ENCODE results near the gene BEST4.
"Not testable (repeated sequence)": the region's sequence is repeated elsewhere in the genome, so short reads cannot be mapped to it uniquely, and the experiment has no call there.

Gene BEST4

DNA sequence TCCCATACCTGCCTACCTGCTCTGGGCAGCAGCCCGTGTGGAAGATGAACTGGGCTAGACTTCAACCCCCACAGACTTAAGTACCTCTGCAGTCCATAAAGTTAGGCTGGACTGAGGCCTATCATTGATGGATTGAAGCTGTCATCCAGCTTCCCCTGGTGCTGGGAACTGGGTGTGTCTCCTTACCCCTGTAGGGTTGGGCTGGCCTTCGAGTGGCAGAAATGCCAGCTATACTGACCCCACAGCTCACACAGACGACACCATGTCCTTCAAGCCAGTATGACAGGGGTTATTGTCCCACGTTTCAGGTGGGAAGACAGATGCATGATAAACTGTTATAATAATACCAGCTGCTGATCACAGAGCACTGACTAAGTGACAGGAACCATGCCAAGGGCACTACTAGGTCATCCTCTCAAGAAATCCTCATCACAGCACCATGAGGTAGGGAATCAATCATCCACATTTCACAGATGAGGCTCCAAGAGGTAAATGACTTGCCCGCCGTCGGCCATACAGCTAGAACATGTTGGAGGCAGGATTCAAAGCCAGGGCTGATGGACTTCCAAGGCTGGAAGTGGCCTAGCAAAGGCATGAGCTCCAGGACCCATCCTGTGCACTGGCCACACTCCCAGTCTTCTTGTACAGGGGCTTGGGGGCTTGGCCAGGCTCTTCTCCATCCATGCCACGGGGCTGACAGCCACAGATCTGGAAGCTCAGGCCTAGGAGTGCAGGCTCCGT is at the start of gene BEST4:
Gene BEST4 (minus strand): TSS at position 51 of the 741 bp plus-strand sequence. CDS start 465 bp downstream, outside the sequence.
- peak in 1 of 3 donors; percentile 16 for DNase-seq

DNA sequence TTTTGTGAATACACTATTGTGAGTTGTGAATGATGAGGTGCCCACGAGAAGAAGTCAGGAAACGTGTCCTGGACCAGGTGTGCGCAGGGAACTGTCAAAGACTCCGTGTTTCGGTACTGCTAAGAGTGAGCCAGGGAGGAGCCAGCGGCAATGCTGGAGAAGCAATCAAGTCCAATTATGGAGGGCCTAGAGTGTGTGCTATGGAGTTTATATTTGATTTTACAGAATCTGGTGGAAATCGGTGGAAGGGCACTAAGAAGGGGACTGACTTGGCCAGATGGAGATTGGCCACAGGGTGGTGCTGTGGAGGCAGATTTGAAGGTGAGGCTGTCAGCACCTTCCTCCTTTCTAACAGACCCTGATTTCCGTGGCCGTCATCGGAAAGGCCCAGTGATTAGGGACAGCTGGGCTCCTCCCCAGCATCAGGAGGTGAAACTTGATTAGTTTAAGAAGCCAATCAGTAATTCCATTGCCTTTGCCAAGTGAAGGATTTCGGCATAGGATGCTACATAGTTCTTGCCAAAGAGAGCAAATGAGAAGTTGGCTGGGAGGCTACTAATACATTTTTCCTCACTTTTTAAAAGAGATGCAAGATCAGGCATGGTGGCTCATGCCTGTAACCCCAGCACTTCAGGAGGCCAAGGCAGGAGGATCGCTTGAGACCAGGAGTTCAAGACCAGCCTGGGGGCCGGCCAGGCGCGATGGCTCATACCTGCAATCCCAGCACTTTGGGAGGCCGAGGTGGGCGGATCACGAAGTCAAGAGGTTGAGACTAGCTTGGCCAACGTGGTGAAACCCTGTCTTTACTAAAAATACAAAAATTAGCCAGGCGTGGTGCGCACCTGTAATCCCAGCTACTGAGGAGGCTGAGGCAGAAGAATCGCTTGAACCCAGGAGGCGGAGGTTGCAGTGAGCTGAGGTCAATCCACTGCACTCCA is 48.0 kb upstream of the BEST4 start:
- peak; percentile 90 to 94 (median 91) for DNase-seq

DNA sequence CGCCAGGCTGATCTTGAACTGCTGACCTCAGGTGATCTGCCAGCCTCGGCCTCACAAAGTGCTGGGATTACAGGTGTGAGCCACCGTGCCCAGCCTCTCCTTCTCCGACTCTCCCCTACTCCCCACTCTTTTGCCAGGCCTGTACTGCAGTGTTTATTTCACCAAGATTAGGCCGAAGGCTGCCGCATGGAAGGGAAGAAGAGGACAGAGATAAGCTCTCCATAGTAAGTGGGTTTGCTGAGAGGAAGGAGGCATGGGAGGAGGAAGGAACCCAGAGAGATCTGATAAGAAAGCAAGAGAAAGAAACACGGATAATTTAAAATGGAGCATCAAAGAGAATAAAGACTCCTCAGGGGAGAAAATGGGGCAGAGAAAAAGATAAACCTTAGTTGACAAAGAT is 46.4 kb upstream of the BEST4 start:
- DNase-seq: no peak

DNA sequence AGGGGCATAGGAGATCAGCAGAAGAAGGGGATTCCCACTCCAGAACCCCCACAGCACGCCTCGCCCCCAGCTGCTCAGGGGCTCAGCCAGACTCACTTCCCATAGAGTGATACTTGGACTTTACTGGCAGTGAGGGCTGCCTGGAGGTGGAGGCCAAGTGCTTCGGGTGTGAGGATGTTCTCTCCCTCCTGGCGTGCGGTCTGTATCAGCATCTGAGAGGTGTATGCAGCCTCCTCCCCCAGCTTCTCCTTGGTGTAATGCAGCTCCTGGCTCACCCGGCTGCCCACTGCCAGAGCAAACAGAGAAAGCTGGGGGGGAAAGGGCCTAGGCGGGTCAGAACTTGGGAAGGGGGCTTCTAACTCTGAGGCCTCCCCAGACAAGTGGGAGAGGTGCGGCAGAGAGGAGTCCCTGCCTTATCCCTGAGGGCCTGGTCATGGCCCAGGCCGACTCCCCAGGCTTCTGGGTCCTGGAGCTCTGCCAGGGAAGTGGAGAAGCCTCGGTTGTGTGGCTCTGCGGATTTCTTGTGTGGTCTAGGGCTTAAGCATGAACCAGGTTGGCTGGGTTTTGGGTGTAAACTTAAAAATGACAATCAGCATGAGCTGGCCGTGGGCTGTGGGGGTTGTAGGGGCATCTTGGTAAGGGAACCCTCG is 44.2 kb upstream of the BEST4 start:
- no peak for DNase-seq

DNA sequence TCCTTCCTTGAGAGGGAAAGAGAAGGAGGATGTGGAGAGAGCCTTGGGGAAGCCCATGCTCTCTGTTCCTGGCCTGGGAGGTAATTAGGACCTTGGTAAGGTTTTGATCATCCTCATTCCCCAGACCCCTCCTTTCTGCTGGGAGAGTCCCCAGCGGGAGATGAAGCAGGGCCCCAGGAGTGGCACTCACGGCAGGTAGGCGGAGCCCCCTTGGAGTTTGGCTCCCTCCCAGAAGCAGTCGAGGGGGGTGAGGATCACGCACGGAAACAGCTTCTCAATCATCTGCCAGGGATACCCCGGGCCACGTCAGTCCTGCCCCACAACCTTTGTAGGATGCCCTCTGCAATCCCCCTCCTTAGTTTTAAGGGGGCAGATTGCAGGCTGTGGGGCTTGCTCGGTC is 43.5 kb upstream of the BEST4 start:
- DNase-seq: no peak

DNA sequence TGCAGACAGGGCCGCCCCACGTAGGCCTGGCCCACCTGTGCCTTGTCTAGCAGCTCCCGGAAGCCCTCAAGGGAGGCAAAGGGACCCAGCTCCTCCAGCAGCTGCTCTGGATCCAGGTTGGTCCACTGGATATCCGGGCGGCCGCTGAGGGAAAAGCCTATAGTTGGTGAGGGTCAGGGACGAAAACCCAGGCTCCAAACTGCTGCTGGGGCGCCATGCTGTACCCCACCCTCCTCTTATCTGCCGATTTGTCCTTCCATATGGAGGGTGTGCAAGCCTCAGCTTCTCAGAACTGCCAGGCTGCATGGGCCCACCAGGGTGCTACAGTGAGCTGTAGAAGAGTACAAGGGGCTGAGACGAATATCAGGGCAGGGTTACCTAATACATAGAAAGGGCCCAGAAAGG is 42.9 kb upstream of the BEST4 start:
- DNase-seq: no peak

DNA sequence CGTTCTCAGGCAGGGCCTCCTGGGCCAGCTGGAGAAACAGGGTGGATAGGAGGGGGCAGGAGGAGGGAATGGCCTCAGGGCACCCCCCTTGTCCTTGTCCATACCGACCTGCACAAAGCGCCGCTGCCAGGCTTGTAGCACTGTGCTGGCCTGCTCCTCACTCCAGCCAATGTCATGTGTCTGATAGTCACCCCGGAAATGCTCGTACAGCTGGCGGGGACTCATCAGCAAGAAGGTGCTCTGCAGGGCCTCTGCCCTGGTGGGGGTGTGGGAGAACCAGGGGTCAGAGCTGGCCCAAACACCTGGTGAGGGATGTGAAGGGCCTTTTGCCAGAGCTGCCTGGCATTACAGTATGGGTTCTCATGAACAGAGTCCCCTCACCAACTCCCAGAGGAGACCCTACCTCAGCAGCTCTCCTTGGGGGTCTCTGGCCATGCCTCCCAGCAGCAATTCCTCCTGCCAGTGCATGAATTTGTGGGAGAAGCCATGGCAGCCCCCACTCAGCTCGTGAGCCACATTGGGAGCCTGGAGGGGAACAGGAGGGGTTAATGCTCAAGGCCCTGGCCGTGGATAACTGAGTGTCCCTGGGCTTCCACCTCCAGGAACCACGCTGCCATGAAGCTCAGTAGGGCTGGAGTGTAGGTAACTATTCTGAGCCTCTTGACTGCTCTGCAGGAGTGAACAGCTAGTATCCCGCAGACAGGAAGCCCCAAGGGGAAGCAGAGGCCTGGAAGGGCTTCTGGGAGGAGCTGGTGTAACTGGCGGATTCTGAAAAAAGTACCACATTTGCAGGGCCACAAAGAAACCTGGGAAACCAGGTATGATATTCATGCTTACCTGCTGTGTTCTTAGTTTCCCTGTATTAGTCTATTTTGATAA is 41.8 kb upstream of the BEST4 start:
- DNase-seq: no peak

DNA sequence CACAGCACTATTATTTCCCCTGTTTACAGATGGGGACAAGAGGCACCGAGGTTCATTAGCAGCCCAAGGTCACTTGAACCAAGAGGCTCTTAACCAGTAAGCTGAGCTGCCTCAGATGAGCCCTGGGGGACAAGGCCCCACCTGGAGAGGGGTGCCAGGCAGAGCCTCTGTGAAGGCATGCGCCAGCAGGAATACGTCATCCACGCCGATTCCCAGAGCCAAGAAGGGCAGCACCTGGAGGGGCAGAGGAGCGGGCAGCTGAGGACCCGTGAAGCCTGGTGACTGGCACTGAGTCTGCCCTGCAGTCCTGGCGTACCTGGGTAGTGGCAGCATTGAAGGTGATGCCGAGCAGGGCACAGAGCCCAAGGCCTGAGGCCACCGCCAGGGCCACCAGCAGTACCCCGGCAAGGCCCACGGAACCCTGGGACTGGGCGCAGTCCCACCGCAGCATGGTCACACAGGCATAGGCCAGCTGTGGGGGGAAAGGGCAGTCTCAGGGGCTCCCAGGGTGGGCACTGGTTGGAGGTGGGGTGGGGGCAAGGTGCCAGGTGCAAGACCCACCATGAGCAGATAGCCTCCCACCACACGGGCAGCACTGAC is 41.0 kb upstream of the BEST4 start:
- DNase-seq: no peak

DNA sequence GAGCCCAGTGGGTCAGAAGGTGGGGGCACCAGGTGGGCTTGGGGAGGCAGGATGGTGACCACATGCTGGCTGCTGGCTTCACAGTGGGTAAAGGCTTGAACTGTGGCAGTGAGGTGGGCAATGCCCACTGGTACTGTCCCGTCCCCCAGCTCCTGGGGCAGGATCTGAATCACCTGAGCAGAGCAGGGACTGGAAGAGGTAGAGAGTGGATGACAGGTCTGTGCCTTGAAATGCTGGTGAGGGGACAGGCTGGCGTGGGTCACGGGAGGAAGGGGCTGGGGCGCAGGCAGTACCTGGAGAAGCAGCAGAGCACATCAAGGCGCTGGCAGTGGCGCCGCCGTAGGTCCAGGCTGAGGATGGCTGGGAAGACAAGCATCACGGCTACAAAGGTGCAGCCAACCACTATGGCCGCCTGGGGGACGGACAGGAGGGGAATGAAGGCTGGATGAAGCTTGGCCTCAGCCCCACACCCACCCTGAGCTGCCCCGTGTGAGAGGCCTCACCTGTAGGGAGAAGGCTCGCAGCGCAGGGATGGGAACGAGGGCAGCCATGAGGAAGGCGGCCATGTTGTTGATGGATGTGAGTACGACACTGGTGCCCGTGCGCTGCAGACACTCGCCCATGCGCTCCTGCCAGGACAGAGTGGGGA is 40.2 kb upstream of the BEST4 start:
- DNase-seq: no peak

DNA sequence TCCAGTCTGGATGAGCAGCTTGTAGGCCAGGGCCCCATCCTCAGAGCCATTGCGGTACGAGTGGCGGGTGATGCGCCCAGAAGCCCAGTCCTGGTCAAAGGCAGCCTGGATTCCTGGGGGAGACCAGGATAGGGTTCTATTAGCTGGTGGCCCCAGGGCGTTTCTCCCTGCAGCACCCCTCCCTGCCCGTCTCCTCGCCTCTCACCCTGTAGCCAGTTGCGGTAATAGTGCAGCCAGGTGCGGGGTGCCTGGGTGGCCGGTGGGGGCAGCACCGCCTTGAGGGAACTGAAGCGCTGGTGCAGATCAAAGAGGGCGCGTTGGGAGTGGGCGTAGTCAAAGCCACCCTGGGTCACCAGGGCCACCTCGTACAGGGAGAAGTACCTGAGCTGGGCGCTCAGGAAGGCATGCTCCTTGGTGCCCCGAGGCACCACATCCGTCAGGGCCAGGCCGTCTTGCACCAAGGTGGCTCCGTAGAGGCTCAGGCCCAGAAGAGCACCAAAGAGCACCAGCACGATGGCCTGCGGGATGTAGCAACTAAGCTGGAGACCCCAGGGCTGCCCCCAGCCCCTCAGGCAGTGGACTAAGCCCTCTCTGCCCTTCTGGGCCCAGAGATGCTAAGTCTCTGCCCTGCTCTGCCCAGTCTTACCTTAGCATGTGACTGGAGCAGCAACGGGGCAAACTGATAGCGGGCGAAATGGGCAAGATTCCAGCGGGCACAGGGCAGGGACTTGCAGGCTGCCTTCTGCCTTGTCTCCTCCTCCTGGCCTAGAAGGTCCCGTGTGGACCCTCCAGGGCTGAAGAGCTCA is 39.4 kb upstream of the BEST4 start:
- DNase-seq: no peak

DNA sequence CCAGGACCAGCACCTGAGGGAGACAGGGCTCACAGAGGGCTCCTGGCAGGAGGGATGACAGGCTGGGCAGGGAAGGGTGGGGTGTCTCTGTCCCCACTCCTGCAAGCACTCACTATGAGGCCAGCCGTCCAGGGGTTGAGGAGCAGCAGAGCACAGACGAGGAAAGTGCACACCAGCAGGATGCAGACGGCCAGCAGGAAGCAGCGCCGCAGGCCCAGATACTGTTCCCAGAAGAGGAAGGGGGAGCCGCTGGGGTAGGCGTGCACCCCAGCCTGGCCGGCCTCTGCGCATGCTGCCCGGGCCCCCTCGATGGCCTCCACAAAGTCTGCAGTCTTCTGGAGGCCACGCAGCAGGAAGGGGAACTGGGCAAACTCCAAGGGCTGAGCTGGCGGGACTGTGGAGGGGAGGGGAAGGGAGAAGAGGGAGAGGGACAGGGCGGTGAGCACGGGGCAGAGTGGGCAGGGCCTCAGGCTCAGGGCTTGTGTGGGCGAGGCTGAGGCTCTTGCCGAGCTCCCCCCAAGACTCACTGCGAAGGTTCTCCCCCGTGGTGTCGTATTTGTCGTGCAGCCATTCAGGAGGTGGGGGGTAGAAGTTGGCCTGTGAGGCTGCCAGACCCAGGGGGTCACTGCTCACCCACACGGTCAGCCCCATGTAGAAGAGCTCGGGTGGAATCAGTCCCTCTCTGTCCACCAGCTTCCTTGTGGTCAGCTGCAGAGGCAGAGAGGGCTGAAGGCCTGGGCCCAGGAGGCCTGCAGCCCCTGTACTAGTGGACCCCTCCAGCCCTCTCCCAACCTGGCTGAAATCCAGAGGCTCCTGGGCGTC is 38.6 kb upstream of the BEST4 start:
- DNase-seq: peak; percentile 83 to 88 (median 85)

DNA sequence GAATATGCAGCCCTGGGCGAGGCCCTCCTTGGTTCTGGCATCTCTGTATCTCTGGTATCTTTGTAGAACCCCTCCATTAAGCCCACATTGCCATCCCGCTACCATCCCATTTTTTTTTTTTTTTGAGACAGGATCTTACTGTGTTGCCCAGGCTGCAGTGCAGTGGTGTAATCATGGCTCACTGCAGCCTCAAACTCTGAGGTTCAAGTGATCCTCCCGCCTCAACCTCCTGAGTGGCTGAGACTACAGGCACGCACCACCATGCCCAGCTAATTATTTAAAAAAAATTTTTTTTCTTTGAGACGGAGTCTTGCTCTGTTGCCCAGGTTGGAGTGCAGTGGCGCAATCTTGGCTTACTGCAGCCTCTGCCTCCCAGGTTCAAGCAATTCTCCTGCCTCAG is 36.4 kb upstream of the BEST4 start:
- not testable (repeated sequence) for DNase-seq

DNA sequence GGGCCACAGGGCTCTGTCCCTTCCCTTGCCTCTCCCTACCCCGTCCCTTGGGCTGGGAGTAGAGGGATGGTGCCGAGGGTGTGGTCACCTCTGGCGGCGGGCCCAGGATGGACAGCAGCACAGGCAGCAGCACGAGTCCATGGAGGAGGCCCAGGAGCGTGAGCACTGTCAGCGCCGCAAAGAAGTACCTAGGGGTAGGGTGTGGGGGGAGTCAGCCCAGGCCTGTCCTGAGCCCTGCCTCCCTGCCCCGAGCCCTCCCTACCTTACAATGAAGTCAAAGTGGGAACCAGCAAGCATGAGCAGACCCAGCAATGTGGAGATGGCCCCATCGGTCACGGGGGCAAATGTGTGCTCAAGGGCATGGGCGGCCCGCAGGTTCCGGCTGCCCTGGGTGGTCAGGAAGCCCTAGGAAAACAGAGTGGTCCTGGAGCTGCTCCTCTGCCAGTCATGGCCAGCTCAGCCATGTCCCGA is 35.0 kb upstream of the BEST4 start:
- no peak for DNase-seq

DNA sequence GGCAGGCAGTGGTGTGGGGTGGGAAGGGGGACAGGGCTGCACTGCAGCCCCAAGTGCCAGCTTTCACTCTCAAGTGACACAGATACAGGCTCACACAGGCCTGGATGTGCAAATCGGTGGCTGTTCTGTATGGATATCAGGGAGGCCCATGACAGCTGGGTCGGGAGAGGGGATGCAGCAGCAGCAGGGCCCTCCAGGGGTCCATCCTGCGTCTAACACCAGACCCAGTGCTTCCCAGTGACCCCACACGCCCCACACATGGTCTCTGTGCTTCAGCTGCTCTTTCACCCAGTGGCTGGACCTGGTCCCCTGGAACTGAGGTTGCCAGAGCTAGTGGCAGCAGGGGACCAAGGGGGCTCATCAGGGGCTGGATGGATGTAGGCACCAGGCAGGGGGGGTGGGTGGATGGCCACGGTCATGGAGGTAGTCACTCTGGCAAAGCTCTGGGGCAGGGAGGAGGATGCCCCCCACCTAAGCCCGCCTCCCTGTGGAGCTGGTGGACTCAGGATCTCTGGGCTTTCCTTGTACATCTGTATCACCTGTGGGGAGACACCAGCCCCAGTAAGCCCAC is 34.2 kb upstream of the BEST4 start:
- no peak for DNase-seq

DNA sequence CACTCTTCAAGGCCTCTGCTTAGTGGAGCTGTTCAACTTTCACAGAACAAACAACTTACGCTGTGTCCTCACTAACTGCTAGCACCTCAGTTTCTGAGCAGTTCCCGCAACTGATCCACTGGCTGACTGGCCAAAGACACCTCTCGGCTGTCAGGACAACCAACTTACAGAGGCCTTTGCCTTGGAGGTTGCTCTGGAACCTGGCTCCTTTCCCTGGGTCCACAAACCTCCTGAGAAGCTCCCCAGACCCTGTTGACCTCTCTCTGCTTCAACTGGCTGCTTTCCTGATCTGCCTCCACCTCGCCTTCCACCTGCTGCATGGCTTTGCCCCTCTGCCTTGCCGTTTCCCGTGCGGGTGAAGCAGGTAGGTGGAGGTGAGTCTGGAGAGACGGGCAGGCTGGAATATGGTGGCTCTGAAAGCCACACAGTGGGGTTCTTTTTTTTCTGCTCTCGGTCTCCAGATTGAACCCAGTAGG is 33.3 kb upstream of the BEST4 start:
- DNase-seq: no peak

DNA sequence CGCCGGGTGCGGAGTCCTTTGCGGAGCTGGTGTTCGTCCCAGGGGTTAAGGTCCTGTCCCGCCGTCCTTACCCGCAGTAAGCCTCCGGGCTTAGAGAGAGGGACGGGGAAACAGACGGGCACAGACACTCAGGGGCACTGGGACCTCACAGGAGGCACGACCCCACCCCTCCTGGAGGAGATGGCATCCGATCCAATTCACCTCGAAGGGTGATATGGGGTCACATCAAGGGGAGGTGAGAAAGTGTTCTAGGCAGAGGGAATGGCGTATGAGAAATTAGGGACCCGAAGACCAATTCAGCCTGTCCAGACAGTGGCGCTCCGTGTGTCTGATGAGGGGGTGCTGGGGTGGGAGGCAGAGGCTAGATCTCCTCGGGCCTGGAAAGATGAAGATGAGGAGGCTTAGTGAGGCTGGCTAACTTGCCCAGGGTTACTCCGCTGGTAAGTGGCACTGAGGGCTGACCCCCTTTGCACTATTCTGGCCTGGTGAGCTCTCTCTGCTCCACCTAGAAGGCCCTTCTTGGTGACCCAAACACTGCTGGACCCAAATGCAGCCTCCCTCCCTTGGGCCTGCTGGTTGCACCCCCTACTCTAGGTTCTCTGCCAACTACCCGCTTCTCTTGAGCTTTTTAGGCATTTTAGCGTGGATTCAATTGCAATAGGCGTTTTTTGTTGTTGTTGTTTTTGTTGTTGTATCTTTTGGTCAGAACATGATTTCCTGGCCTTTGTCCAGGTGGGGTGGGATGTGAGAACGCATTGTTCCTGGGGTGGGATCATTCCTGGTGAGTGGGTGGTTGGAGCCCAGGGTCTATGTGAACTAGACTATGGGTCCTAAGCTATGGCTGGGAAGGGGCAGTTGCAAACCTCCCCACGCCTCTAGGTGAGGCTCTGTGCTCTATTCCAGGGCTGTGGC is 32.6 kb upstream of the BEST4 start:
- DNase-seq: no peak

DNA sequence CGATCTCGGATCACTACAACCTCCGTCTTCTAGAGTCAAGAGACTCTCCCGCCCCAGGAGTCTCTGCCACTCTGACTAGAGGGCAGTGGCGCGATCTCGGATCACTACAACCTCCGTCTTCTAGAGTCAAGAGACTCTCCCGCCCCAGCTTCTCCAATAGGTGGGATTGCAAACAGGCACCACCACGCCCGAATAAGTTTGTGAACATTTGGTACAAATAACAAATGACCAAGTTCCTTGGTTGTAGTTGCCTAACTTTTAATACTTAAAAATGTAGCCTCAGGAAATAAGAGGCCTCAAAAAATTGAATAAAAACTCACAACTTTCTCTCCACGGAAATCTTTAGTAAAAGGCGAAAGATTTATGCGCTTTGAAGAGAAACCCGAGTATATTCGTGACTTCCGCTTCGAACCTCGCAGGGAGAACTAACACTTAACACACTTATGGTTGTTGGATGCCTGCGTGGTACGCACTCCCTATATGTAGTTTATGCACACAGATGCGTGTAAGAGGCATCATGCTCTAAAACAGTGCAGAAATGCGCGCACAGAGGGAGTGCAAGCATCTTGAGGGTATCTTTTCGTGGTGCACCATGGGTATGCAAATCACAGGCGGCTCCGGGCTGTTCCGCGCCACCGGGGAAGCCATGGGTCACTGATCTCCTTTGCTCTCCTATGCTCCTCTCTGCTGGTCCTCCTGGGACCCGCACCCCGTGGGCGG is 31.8 kb upstream of the BEST4 start:
- DNase-seq: peak; percentile 85 to 95 (median 92)

All from suppressor macrophage treated with lipopolysaccharide for 1 hour (primary cell).